Osteocyte (in vitro differentiated cells): Measurements from ENCODE around the gene MRGPRF. TPM values are rescaled to one million over a fixed set of nuclear protein-coding genes. Genes with fewer than 3 reads are reported as not detected.

Source experiments
- DNase-seq: peaks from one replicate; pipeline ENCODE4 v3.0.0; 2021; ENCODE audit warnings: mixed read lengths; ENCODE audit not compliant: unreplicated experiment; ENCODE audit errors: extremely low spot score
- H3K27ac Mint-ChIP-seq: one replicate; pipeline ENCODE4 v1.8.0; 2021; ENCODE audit warnings: mild to moderate bottlenecking, mixed read lengths; ENCODE audit not compliant: unreplicated experiment
- H3K27me3 Mint-ChIP-seq: one replicate; pipeline ENCODE4 v1.8.0; 2021; ENCODE audit warnings: mixed read lengths; ENCODE audit not compliant: unreplicated experiment
- H3K36me3 Mint-ChIP-seq: one replicate; pipeline ENCODE4 v1.8.0; 2021; ENCODE audit warnings: mixed read lengths; ENCODE audit not compliant: unreplicated experiment
- H3K4me1 Mint-ChIP-seq: one replicate; pipeline ENCODE4 v1.8.0; 2021; ENCODE audit warnings: mixed read lengths; ENCODE audit not compliant: unreplicated experiment
- H3K4me3 Mint-ChIP-seq: one replicate; pipeline ENCODE4 v1.8.0; 2021; ENCODE audit warnings: mild to moderate bottlenecking, moderate library complexity, mixed read lengths; ENCODE audit not compliant: unreplicated experiment
- H3K9me3 Mint-ChIP-seq: one replicate; pipeline ENCODE4 v1.8.0; 2021; ENCODE audit warnings: mixed read lengths; ENCODE audit not compliant: unreplicated experiment
- total RNA-seq: library from RNA; stranded (reverse); gene quantifications from 2 replicates; pipeline ENCODE4 v1.2.1, GENCODE V29; 2021
- TF ChIP-seq, protein P1 (sequence below): fragments of 200-600 bp; sonication (generic); IDR thresholded peaks from 2 replicates; pipeline ENCODE4 v1.5.0; 2021; ENCODE audit warnings: antibody characterized with exemption, mild to moderate bottlenecking, moderate library complexity

Gene MRGPRF
- total RNA-seq, 1 donor from 2014 or later = 7.0 TPM

DNA sequence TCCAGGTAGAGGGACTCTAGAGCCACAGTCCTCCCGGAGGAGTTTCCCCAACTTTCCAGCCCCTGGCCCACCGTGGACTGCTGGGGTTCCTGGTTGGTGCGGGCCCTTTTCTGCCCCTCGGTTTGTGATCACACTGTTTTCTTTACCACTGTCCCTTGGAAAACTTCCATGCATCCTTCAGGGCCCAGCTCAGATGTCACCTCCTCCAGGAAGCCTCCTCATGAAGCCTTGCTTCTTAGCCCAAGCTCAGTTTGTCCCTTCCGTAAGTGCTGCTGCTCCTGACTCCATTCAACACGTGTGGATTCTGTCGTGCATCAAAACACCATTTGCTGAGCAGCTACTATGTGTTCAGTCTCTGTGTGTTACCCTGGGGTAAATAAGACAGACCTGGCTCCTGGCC, 19.8 kb upstream of the MRGPRF start:
- Mint-ChIP-seq H3K9me3 (no peaks in the 10 kb centered on the region), H3K36me3 (no peaks in the 10 kb centered on the region), H3K27me3 (peaks cover 5% of the 10 kb centered on the region), H3K4me1 (peaks cover 5% of the 10 kb centered on the region), H3K27ac (no peak overlapping the region), H3K4me3 (no peak overlapping the region)
- DNase-seq = no peak
- TF ChIP-seq, protein P1, sequence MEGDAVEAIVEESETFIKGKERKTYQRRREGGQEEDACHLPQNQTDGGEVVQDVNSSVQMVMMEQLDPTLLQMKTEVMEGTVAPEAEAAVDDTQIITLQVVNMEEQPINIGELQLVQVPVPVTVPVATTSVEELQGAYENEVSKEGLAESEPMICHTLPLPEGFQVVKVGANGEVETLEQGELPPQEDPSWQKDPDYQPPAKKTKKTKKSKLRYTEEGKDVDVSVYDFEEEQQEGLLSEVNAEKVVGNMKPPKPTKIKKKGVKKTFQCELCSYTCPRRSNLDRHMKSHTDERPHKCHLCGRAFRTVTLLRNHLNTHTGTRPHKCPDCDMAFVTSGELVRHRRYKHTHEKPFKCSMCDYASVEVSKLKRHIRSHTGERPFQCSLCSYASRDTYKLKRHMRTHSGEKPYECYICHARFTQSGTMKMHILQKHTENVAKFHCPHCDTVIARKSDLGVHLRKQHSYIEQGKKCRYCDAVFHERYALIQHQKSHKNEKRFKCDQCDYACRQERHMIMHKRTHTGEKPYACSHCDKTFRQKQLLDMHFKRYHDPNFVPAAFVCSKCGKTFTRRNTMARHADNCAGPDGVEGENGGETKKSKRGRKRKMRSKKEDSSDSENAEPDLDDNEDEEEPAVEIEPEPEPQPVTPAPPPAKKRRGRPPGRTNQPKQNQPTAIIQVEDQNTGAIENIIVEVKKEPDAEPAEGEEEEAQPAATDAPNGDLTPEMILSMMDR = no peak

GRCh38 chr11:69030301-69030700, 17.3 kb upstream of the MRGPRF start:
- DNase-seq = no peak
- peaks cover 3% of the 10 kb centered on the region for H3K4me1 Mint-ChIP-seq
- TF ChIP-seq, protein P1 = no peak
- peaks cover 5% of the 10 kb centered on the region for H3K27me3 Mint-ChIP-seq
- H3K27ac Mint-ChIP-seq = no peak overlapping the region
- no peaks in the 10 kb centered on the region for H3K9me3 Mint-ChIP-seq
- H3K36me3 Mint-ChIP-seq = no peaks in the 10 kb centered on the region
- H3K4me3 Mint-ChIP-seq = no peak overlapping the region

DNA sequence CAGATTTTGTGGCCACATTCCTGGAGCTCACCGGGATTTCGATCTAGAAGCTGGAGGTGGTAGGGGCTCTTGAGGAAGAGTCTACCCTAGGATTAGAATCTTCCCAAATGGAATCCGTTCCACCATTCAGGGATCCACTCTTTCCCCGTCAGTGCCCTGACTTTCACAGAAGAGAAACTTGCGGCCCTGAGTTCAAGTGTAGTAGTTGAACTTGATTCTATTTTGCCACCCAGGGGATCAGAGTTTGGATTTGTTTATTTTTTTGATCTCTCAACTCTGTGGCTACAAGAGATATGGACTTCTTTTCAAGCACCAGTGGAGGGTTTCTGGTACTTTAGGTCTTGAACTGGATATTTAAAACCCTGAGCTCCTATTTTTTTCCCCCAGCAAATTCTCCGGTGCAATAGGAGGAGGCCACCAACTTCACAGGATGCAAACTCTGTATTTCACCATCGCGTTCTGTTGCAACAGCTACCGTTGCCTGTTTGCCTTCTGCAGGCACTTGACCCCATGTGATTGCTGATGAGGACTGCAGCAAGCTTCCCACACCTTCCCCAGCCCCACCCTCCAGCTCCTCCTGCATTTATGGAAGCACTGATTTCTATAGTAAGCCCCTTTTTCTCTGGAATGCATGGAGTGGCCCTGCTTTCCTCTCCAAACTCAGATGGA, 14.8 kb upstream of the MRGPRF start:
- no peaks in the 10 kb centered on the region for H3K36me3 Mint-ChIP-seq
- TF ChIP-seq, protein P1 = no peak
- H3K4me1 Mint-ChIP-seq = no peaks in the 10 kb centered on the region
- H3K27ac Mint-ChIP-seq = no peak overlapping the region
- H3K9me3 Mint-ChIP-seq = no peaks in the 10 kb centered on the region
- no peak for DNase-seq
- H3K4me3 Mint-ChIP-seq = no peak overlapping the region
- peaks cover 5% of the 10 kb centered on the region for H3K27me3 Mint-ChIP-seq

DNA sequence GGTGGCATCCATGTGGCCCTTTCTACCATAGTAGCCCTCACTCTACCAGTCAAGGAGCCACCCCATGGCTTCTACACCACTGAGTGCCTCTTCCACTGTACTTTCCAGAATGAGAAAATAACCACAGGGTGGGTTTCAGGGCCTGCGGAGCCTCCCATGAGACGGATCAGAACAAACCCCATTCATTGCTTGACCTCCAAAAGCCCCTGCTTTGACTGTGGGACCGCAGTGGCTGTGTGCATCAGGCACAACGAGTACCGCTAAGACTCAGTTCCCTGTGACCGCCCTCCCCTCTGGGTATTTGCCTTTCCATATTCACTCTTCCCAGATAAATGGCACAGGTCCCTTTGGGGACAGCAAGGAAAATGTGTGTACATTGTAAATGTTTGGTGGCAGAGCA, 11.5 kb upstream of the MRGPRF start:
- Mint-ChIP-seq H3K27me3 (peaks cover 3% of the 10 kb centered on the region), H3K4me3 (no peak overlapping the region), H3K9me3 (no peaks in the 10 kb centered on the region), H3K4me1 (no peaks in the 10 kb centered on the region), H3K36me3 (no peaks in the 10 kb centered on the region), H3K27ac (no peak overlapping the region)
- DNase-seq = no peak
- TF ChIP-seq, protein P1 = no peak

- TF ChIP-seq, protein P1 = no peak
- DNase-seq = no peak
- H3K27me3 Mint-ChIP-seq = peaks cover 3% of the 10 kb centered on the region
- H3K27ac Mint-ChIP-seq = no peak overlapping the region
- H3K36me3 Mint-ChIP-seq = no peaks in the 10 kb centered on the region
- H3K4me3 Mint-ChIP-seq = no peak overlapping the region
- no peaks in the 10 kb centered on the region for H3K4me1 Mint-ChIP-seq
- no peaks in the 10 kb centered on the region for H3K9me3 Mint-ChIP-seq
Measured at GRCh38 chr11:69022260-69022659, 9.2 kb upstream of the MRGPRF start.
